Ishikawa (cell line): ENCODE results near the gene DNAJC6.

Experiments
- CEBPB ChIP-seq: IDR thresholded peaks from 2 replicates; pipeline ENCODE4 v1.6.1; 2012
- EGR1 ChIP-seq: IDR thresholded peaks from 2 replicates; pipeline ENCODE4 v1.6.1; 2012
- NFIC ChIP-seq: IDR thresholded peaks from 2 replicates; pipeline ENCODE4 v1.6.1; 2012
- YY1 ChIP-seq: IDR thresholded peaks from 2 replicates; pipeline ENCODE4 v1.6.1; 2012; ENCODE audit warnings: low read depth

- TF ChIP-seq NFIC (no peak), EGR1 (no peak), CEBPB (no peak), YY1 (no peak)
Measured at GRCh38 chr1:65310078-65310587, 790 bp downstream of the DNAJC6 start.
